ENCODE measurements around the gene LRRC3. TPM values are rescaled to one million over a fixed set of nuclear protein-coding genes. Genes with fewer than 3 reads are reported as not detected.

Gene LRRC3
- total and polyA plus RNA-seq, 2 of the 4 experiments (the other 2 are of a cell fraction): under 0.01 to 0.38 TPM

DNA sequence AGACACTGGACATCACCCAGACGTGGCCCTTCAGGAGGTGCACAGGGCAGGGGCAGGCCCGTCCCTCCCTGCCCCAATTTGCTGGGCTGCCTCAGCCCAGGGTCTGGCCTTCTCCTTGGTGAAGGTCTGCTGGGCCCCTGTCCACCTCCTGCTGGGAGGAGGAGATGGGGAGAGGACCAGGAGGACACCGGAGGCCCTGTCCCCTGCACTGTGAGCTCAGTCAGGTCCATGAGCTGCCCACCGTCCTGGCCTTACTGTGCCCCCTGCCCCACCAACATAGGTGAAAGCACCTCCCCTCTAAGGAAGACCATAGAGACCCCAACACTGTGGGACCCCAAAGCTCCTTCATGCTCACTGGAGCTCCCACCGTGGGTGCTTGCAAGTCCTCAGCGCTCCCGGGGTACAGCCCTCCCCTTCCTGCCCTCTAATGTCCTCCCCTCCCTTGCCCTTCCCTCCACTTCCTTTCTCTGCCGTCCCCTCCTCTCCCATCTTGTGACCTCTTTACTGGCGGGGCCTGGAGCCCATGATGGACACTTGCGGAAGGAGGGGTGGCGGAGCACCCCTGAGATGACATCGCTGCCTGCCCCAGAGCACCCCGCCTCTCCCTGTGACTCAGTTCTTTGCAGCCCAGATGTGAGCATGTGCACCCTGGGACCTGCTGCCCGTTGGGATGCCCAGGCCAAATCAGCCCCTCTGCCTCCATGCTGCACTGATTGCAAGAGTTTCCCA, 4.6 kb downstream of the LRRC3 start:
- DNase-seq: no peak
- in situ Hi-C loops (cut with MboI; ENCODE audit: low sequenced_read_pairs): no loop called here
- no peak overlapping the region for H3K4ac ChIP-seq (ENCODE audit: low read depth, low read length)
- no peak overlapping the region for H2AK9ac ChIP-seq (replicated peaks; ENCODE audit: low read depth, low read length, poor library complexity)
- H3K9me3 ChIP-seq (ENCODE audit: control insufficient read depth, insufficient read depth, low read length): no peaks in the 10 kb centered on the region
- no peak overlapping the region for H3K9ac ChIP-seq (ENCODE audit: low read depth, low read length)
- no peak overlapping the region for H4K8ac ChIP-seq (ENCODE audit: low read depth in 2 of 2, low read length in 2 of 2)
- H3K4me1 ChIP-seq (ENCODE audit: control insufficient read depth, insufficient read depth, low read length): no peaks in the 10 kb centered on the region
- H2AFZ ChIP-seq (replicated peaks; ENCODE audit: low read length, poor library complexity): no peak overlapping the region
- no peaks in the 10 kb centered on the region for H3K36me3 ChIP-seq (ENCODE audit: control insufficient read depth, insufficient read depth, low read length)
- H2AK5ac ChIP-seq (ENCODE audit: low read depth, low read length): no peak overlapping the region
- dilution Hi-C loops (cut with HindIII; ENCODE audit: low sequenced_read_pairs, unreplicated experiment): no loop called here
- POLR2A ChIA-PET (ENCODE audit: unreplicated experiment): no interaction called here
- no peaks in the 10 kb centered on the region for H3K79me1 ChIP-seq (ENCODE audit: low read depth in 1 of 2, low read length in 2 of 2)
- no peak overlapping the region for H4K5ac ChIP-seq (ENCODE audit: low read depth, low read length)
- H2BK120ac ChIP-seq (ENCODE audit: low read depth, low read length): no peak overlapping the region
- no peak for ATAC-seq (ENCODE audit: low read depth)
- no peaks in the 10 kb centered on the region for H3K9me1 ChIP-seq (ENCODE audit: insufficient read depth, low read length)
- CTCF ChIA-PET: no interaction called here
- H3K27ac ChIP-seq (ENCODE audit: insufficient read depth, low read length): no peak overlapping the region
- H3K27me3 ChIP-seq (ENCODE audit: control insufficient read depth, insufficient read depth, low read length): no peaks in the 10 kb centered on the region; the same call in 1 of the 2 replicates
- no peaks in the 10 kb centered on the region for H4K20me1 ChIP-seq (ENCODE audit: insufficient read depth, low read length)
- TF ChIP-seq MXI1 (IDR thresholded peaks at IDR 0.05; ENCODE audit: borderline replicate concordance, low read depth, low read length): no peak
- BruUV-seq (replicated peaks): no TSS peak
- no peak overlapping the region for H2BK15ac ChIP-seq (ENCODE audit: low read depth, low read length)
- 66% methylated on average over 6 of the region's 14 CpGs; no CpG with 5 or more reads in 1 of the 2 experiments for WGBS, 2 experiments (ENCODE audit: extremely low coverage in 2 of 2, insufficient read length in 1 of 2)
- no peak overlapping the region for H2BK5ac ChIP-seq (ENCODE audit: low read depth, low read length, poor library complexity, severe bottlenecking)
- H3K14ac ChIP-seq (replicated peaks; ENCODE audit: low read depth, low read length): no peak overlapping the region
- H3K23ac ChIP-seq (ENCODE audit: low read depth, low read length): no peak overlapping the region
- H3K4me2 ChIP-seq (ENCODE audit: low read depth, low read length): no peak overlapping the region
- intact Hi-C loops (cut with micrococcal nuclease): no loop called here
- no peak overlapping the region for H3K4me3 ChIP-seq (ENCODE audit: insufficient read depth, low read depth, low read length)
- H3K18ac ChIP-seq (ENCODE audit: low read depth, low read length): no peak overlapping the region
- no peak overlapping the region for H3K56ac ChIP-seq (ENCODE audit: extremely low read depth, insufficient read depth, low read length)
- H2BK20ac ChIP-seq (ENCODE audit: low read depth, low read length): no peak overlapping the region
- H4K91ac ChIP-seq (ENCODE audit: insufficient read depth, low read depth, low read length): no peak overlapping the region

Data from IMR-90 (cell line).